Heart left ventricle (tissue), 16 donors: ENCODE results near the gene TARDBP. TPM values are rescaled to one million over a fixed set of nuclear protein-coding genes. Genes with fewer than 3 reads are reported as not detected.
A peak's percentile ranks its signal among the peaks of the same experiment; 100 is the strongest.
"Not testable (repeated sequence)": the region's sequence is repeated elsewhere in the genome, so short reads cannot be mapped to it uniquely, and the experiment has no call there.

Source experiments
- ATAC-seq, 4 donors: fragments of 200-7000 bp; cut with Tn5 transposase; one replicate each; pipeline ENCODE4 v1.9.1; 2020 to 2022; ENCODE audit warnings: moderate library complexity in 4 of 4, mild to moderate bottlenecking in 3 of 4, moderate number of reproducible peaks in 1 of 4
- DNase-seq, 5 donors: peaks; one replicate each; pipeline ENCODE4 v3.0.0-alpha.2; 2020
- H3K27ac ChIP-seq, 12 donors: fragments of 200-600 bp; sonication (generic) in 4 of 12; one replicate each; pipeline versions ENCODE4 v1.5.0 to v1.8.0; 2016 to 2022; ENCODE audit warnings: mild to moderate bottlenecking in 2 of 12
- H3K27me3 ChIP-seq, 9 donors: fragments of 200-600 bp; sonication (generic) in 2 of 9; one replicate each; pipeline versions ENCODE4 v1.5.1 to v1.8.0; 2016 to 2022; ENCODE audit warnings: mild to moderate bottlenecking in 3 of 9
- H3K36me3 ChIP-seq, 9 donors: fragments of 200-600 bp; sonication (generic) in 2 of 9; one replicate each; pipeline versions ENCODE4 v1.5.0 to v1.8.0; 2018 to 2022; ENCODE audit warnings: mild to moderate bottlenecking in 2 of 9
- H3K4me1 ChIP-seq, 12 donors: fragments of 200-600 bp; sonication (generic) in 4 of 12; one replicate each; pipeline versions ENCODE4 v1.5.0 to v1.8.0; 2016 to 2022; ENCODE audit warnings: mild to moderate bottlenecking in 3 of 12
- H3K4me3 ChIP-seq, 12 donors: fragments of 200-600 bp; sonication (generic) in 4 of 12; one replicate each; pipeline versions ENCODE4 v1.5.0 to v1.8.0; 2017 to 2022; ENCODE audit warnings: mild to moderate bottlenecking in 9 of 12, moderate library complexity in 4 of 12
- H3K9me3 ChIP-seq, 12 donors: fragments of 200-600 bp; sonication (generic) in 4 of 12; one replicate each; pipeline versions ENCODE4 v1.5.0 to v1.8.0; 2016 to 2022; ENCODE audit warnings: mild to moderate bottlenecking in 1 of 12
- POLR2A ChIP-seq, 2 donors: fragments of 450-650 bp; IDR thresholded peaks; one replicate each; pipeline ENCODE4 v1.6.1; 2017; ENCODE audit warnings: antibody characterized with exemption in 2 of 2, mild to moderate bottlenecking in 2 of 2, moderate library complexity in 2 of 2
- WGBS, 4 donors: extraction: QIAGEN DNeasy Blood & Tissue Kit in 2 of 4; methylation state at CpG; one replicate each; pipeline versions ENCODE4 v1.1.5 to v1.1.7; 2013 to 2018; 5-methylcytosine and 5-hydroxymethylcytosine counted together
- intact Hi-C, 10 donors: fragments of 100-400 bp; cut with DNase I; formaldehyde crosslinking; loops; one replicate each; pipeline versions ENCODE4 v1.11.1 to v1.14.2; 2022
- polyA plus RNA-seq, 2 donors: library from polyadenylated mRNA; stranded (reverse); fragments of 200-250 nt; gene quantifications; one replicate each; pipeline ENCODE4 v1.2.3, GENCODE V29; 2013
- total RNA-seq, 9 donors: library from RNA; depleted of rRNA in 2 of 9; stranded (reverse); fragments of >200 nt in 2 of 9; fragmentation: NEBNext Ultra II Directional in 3 of 9; extraction: Animal tissue kit (Norgen Biotek cat#: 25700) in 3 of 9; gene quantifications; one replicate each; pipeline versions ENCODE4 v1.1.0 to v1.2.4, GENCODE V29; 2016 to 2023
- TF ChIP-seq, protein P1 (sequence below), 12 donors: fragments of 200-600 bp; sonication (generic) in 4 of 12; IDR thresholded peaks; one replicate each; pipeline versions ENCODE4 v1.5.0 to v1.8.0; 2018 to 2022; ENCODE audit warnings: antibody characterized with exemption in 12 of 12, mild to moderate bottlenecking in 5 of 12
- donor health status: ischemic (EF 13 %, LVEDD 7.1; RV severe dilation, severe dysfunction).
- donor health status: healthy with polysubstance abuse.
- donor health status: DM: no; HTN: yes; CAD: no.
- donor health status: DM: no; HTN: no; CAD: no.
- donor health status: ischemic (EF 25% LVEDD 6.9; RV normal size, moderate dysfunction).
- donor health status: ischemic (EF 25% LVEDD 5.7; RV mildly dilated, moderate dysfunction).
- donor health status: healthy.
- donor health status: DM: yes; HTN: yes; CAD: no.
- donor health status: ischemic (EF 35%, LVEDD 5.7; RV mildly dilated, moderate dysfunction).
- donor health status: nonischemic (EF 11% LVEDD 7.7; RV severe dilation, severe dysfunction).
- donor health status: DM: yes; HTN: yes; CAD: no.
- donor health status: PGD.
- donor health status: ischemic (EF 29% LVEDD 5.4; RV normal size, mild dysfunction).
- donor health status: nonischemic (EF 23%, LVEDD 6.1; RV moderate dilation, normal function).

TARDBP gene
- total and polyA plus RNA-seq, 11 donors: 66.3 to 138 (median 103) TPM

DNA sequence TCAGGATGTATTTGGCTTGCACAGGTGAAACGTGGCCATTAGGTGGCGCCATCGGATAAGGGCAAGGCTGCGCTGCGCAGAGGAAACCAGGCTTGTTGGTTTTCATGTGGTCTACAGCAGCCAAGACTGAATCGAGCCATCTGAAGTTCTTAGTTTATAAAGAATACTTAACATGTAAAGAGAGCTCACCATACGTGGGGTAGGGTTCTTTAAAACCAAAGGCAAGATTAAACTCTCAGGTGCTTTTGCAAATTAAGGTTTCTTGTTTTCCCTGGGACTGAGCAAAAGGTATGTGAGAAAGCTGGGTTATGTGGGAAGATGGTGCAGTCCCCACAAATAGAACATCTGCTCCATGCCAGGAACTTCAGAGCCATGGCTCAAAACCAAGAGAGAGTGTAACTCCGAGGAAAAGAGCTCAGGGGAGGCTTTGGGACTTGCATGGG lies 25.3 kb downstream of the TARDBP start:
- H3K9me3 ChIP-seq: no peaks in the 10 kb centered on the region
- TF ChIP-seq, protein P1, sequence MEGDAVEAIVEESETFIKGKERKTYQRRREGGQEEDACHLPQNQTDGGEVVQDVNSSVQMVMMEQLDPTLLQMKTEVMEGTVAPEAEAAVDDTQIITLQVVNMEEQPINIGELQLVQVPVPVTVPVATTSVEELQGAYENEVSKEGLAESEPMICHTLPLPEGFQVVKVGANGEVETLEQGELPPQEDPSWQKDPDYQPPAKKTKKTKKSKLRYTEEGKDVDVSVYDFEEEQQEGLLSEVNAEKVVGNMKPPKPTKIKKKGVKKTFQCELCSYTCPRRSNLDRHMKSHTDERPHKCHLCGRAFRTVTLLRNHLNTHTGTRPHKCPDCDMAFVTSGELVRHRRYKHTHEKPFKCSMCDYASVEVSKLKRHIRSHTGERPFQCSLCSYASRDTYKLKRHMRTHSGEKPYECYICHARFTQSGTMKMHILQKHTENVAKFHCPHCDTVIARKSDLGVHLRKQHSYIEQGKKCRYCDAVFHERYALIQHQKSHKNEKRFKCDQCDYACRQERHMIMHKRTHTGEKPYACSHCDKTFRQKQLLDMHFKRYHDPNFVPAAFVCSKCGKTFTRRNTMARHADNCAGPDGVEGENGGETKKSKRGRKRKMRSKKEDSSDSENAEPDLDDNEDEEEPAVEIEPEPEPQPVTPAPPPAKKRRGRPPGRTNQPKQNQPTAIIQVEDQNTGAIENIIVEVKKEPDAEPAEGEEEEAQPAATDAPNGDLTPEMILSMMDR (IDR thresholded peaks at IDR 0.05): peak; percentile 87 to 99 (median 97)
- TF ChIP-seq POLR2A (IDR thresholded peaks at IDR 0.05): no peak
- H3K4me3 ChIP-seq: peak overlapping the region in 1 of 12 donors; percentile 27
- no peaks in the 10 kb centered on the region for H3K36me3 ChIP-seq
- peaks cover 0 to 9% (median 6%) of the 10 kb centered on the region in 12 donors for H3K4me1 ChIP-seq
- H3K27ac ChIP-seq: no peak overlapping the region
- peak; percentile 80 to 92 (median 86) for DNase-seq
- no peaks in the 10 kb centered on the region for H3K27me3 ChIP-seq
- intact Hi-C loops: loop anchor here in 9 of 10 donors (2.0 to 10.0 kb wide), 6 partner anchors 197 to 670 kb away; no protein-coding TSS in a partner anchor
- WGBS, 4 donors: 0 to 2% (median 1%) methylated on average over 8 of the region's 8 CpGs
- peak; percentile 88 to 97 (median 94) for ATAC-seq

DNA sequence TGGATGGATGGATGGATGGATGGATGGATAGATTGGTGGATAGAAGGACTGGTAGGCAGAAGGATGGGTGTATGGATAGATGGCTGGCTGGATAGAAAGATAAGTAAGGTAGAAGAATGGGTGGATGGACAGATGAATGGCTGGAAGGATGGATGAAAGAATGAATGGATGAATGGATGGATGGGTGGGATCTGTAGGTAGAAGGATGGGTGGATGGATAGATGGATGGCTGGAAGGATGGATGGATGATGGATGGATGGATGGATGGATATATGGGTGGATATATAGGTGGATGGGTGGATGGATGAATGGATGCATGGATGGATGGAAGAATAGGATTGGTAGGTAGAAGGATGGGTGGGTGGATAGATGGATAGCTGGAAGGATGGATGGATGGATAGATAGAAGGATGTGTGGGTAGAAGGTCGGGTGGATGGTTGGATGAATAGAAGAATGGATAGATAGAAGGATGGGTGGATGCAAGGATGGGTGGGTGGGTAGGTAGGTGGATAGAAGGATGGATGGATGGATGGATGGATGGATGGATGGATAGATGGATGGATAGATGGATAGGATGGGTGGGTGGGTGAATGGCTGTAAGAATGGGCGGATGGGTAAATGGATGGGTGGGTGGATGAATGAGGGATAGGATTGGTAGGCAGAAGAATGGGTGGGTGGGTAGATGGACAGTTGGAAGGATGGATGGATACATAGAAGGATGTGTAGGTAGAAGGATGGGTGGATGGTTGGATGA lies 27.1 kb downstream of the TARDBP start:
- intact Hi-C loops: loop anchor here in 9 of 10 donors (2.0 to 10.0 kb wide), 9 partner anchors 195 to 685 kb away; no protein-coding TSS in a partner anchor
- ATAC-seq: no peak
- no peaks in the 10 kb centered on the region for H3K27me3 ChIP-seq
- 66 to 71% (median 68%) methylated on average over 2 of the region's 2 CpGs for WGBS, 4 donors
- H3K36me3 ChIP-seq: no peaks in the 10 kb centered on the region
- H3K4me1 ChIP-seq: peaks cover 0 to 9% (median 6%) of the 10 kb centered on the region in 12 donors
- H3K4me3 ChIP-seq: no peak overlapping the region
- H3K27ac ChIP-seq: no peak overlapping the region
- no peak for DNase-seq
- no peaks in the 10 kb centered on the region for H3K9me3 ChIP-seq
- TF ChIP-seq POLR2A (IDR thresholded peaks at IDR 0.05): no peak
- TF ChIP-seq, protein P1 (IDR thresholded peaks at IDR 0.05): no peak

DNA sequence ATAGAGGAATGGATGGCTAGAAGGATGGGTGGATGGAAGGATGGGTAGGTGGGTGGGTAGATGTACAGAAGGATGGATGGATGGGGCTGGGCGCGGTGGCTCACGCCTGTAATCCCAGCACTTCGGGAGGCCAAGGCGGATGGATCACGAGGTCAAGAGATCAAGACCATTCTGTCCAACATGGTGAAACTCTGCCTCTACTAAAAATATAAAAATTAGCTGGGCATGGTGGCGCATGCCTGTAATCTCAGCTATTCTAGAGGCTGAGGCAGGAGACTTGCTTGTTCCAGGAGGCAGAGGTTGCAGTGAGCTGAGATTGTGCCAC lies 27.6 kb downstream of the TARDBP start:
- not testable (repeated sequence) for H3K27ac ChIP-seq, DNase-seq, H3K4me1 ChIP-seq, H3K36me3 ChIP-seq, H3K9me3 ChIP-seq, ATAC-seq, H3K4me3 ChIP-seq, H3K27me3 ChIP-seq
- WGBS, 4 donors: 87 to 92% (median 91%) methylated on average over 7 of the region's 7 CpGs
- intact Hi-C loops: loop anchor here in 3 of 10 donors (2.0 to 10.0 kb wide), 3 partner anchors 597 to 685 kb away; no protein-coding TSS in a partner anchor

DNA sequence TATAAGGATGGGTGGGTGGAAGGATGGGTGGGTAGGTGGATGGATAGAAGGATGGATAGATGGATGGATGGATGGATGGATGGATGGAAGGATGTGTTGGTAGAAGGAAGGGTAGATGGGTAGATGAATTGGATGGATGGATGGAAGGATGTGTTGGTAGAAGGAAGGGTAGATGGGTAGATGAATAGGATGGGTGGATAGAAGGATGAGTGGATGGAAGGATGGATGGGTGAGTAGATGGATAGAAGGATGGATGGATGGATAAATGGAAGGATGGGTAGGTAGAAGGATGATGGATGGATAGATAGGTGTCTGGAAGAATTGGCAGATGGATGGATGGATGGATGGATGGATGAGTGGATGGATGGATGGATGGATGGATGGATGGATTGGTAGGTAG lies 28.6 kb downstream of the TARDBP start:
- no peak for TF ChIP-seq POLR2A (IDR thresholded peaks at IDR 0.05)
- TF ChIP-seq, protein P1 (IDR thresholded peaks at IDR 0.05): no peak
- intact Hi-C loops: loop anchor here in 3 of 10 donors (2.0 to 10.0 kb wide), 3 partner anchors 596 to 684 kb away; no protein-coding TSS in a partner anchor
- Histone ChIP-seq H3K4me3 (no peak overlapping the region), H3K9me3 (no peaks in the 10 kb centered on the region), H3K27me3 (no peaks in the 10 kb centered on the region), H3K36me3 (no peaks in the 10 kb centered on the region), H3K27ac (no peak overlapping the region), H3K4me1 (peaks cover 0 to 9% (median 6%) of the 10 kb centered on the region in 12 donors)
- DNase-seq (no peak), ATAC-seq (no peak)
